ENCODE data around the gene GPR3.

DNA sequence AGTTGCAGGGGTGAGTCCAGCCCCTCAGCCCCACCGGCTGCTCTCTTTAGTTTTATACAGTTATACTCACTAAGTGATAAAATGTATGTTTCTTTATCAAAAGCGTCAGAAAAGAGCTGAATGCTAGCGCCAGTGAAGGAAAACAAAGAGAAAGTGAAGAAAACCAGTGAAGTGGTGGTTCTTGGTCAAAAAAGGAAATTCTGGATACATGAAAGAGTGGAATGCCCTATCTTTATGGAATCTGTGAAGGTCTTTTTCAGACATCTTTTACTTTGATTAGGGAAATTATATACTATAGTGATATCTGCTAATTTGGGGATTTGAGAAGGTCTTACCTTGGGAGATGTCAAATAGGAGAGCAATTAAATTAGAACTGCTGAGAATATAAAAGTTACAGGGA, 41.3 kb downstream of the GPR3 start:
- TF ChIP-seq, protein P1, sequence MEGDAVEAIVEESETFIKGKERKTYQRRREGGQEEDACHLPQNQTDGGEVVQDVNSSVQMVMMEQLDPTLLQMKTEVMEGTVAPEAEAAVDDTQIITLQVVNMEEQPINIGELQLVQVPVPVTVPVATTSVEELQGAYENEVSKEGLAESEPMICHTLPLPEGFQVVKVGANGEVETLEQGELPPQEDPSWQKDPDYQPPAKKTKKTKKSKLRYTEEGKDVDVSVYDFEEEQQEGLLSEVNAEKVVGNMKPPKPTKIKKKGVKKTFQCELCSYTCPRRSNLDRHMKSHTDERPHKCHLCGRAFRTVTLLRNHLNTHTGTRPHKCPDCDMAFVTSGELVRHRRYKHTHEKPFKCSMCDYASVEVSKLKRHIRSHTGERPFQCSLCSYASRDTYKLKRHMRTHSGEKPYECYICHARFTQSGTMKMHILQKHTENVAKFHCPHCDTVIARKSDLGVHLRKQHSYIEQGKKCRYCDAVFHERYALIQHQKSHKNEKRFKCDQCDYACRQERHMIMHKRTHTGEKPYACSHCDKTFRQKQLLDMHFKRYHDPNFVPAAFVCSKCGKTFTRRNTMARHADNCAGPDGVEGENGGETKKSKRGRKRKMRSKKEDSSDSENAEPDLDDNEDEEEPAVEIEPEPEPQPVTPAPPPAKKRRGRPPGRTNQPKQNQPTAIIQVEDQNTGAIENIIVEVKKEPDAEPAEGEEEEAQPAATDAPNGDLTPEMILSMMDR (IDR thresholded peaks at IDR 0.05), result no peak
- TF ChIP-seq POLR2AphosphoS5 (IDR thresholded peaks at IDR 0.05; ENCODE audit: insufficient read depth in 1 of 2, low read depth in 1 of 2) (no peak), POLR2A (IDR thresholded peaks at IDR 0.05) (no peak)

Measured in vagina (tissue), 2 donors.